K562 treated with DMSO at 1 percent for 12 hours (cell line): ENCODE measurements around the gene EMC9. TPM values are rescaled to one million over a fixed set of nuclear protein-coding genes. Genes with fewer than 3 reads are reported as not detected.

Source experiments
- total RNA-seq: library from RNA; unstranded; fragments of 300-600 nt; gene quantifications from 2 replicates; pipeline ENCODE4 v1.2.3, GENCODE V29; 2022; ENCODE audit not compliant: insufficient read depth

The EMC9 gene, protein sequence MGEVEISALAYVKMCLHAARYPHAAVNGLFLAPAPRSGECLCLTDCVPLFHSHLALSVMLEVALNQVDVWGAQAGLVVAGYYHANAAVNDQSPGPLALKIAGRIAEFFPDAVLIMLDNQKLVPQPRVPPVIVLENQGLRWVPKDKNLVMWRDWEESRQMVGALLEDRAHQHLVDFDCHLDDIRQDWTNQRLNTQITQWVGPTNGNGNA
- 41.4 and 46.4 TPM in 2 replicates for total RNA-seq

GRCh38 chr14:24141097-24141880 is at the start of gene EMC9:
TSS of gene EMC9 (minus strand) at chr14:24141591. CDS start at chr14:24141304, 287 bp downstream.

GRCh38 chr14:24188251-24189058 is 47.1 kb upstream of the EMC9 start, which contains the start of gene IPO4:
TSS of gene IPO4 (minus strand) at chr14:24188816. CDS start at chr14:24188787, 29 bp downstream.

DNA sequence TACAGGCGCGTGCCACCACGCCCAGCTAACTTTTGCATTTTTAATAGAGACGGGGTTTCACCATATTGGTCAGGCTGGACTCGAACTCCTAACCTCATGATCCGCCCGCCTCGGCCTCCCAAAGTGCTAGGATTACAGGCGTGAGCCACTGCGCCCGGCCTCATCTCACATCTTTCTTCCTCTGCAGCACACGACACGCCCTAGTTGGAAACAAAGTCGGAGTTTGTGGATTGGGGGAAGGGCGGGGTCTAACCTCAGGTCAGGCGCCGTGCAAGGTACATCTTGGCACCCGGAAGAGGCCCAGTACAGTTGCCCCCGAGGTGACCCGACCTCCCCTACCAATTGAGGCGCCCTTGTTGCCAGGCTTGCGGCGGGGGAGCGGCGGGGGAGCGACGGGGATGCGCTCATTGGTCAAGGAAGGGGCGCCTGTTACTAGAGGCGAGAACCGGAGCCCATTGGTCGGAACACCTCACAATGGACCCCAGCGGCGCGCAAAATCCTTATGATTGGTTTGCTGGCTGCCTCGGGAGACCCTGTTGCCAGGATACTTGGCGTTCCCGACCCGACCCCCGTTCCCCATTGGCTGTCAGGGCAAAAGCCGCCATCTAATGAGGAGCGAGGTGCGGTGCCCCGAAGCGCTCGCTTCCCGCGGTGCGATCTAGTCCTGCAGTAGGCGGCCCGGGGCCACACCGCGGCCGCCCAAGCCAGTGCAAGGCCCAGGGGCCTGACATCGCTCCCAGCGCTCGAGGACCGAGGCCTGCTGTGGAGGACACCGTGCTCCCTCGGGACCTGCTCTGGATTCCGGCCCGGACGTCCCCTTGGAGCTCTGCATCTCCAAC is 30.2 kb upstream of the EMC9 start, which contains the start of gene REC8:
TSS of gene REC8 (plus strand) at position 659 of the 839 bp plus-strand sequence. CDS start 473 bp downstream, outside the sequence.

DNA sequence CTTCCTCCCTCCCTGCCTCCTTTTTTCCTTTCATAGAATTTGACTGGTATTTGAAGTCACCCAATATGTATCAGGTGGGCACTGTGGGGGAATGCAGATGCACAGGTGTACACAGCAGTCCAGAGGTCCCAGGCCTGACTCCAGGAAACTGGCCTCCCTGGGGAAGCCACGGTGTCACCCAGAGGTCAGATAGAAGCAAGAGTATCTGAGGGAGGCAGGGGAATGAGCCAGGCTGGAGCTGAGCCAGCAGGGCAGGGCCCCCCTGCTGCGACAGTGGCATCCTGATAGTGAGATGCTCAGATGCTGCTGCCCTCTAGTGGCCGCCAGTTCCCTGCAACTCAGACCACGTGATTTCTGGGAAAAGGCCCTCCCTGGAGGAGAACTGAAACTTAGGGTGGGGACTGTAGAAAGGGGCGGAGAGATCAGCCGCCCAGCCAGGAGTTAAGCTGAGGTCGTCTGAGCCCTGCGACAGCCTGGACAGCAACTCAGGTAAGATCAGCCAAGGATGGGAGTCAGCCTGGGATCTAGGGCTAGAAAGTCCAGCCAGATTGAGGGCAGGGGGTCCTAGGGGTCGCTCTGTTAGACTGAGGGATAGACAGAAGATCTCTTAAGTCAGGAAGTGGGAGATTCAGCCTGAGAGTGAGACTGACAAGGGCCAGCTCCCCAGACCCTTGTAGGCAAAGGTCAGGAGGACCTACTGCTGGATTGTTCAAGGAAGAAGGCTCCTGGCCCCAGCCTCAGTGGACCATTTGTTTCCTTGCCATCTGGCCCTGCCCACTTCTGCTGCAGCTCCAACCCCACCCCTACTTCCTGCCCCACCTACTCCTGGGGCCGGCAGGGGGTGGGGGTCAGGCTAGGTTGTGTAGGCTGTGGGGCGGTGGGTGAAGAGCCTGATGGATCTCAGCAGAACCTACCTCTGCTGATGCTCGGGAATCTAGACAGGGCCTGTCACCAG is 19.7 kb upstream of the EMC9 start, which contains the start of gene IRF9:
TSS of gene IRF9 (plus strand) at position 416 of the 955 bp plus-strand sequence. CDS start 880 bp downstream, outside the sequence.

DNA sequence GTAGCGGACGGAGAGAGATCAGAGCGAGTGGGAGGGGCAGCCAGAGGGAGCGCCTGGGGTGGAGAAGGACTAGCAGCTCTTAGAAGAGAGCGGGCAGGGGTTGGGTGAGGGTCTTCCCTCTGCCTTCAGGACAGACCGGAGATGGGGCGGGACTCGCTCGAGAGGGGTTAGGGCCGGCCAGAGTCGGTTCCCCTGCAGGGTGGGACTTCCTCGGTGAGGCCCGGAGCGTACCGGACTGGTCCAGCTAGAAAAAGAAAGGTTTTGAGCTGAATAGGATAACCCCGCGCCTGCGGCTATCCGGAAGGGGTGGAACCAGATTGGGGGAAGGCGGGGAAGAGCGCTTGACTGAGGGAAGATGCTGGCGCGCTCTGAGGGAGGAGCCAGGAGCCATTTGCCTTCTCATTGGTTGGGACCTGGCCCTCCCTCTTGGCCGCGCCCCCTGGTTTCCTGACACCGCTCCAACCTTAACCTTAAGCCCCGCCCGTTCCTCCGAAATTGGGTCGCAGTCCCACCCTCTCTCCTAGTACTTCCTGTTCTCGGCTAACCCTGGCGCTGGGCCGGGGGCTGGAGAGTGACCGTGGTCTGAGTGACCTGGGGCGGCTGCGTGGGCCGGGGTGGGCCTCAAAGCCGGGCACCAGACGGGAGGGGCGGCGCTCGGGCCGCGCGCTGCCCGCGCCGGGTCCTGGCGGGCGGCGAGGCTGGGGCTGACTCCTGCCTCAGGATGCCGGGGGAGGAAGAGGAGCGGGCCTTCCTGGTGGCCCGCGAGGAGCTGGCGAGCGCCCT is 5.8 kb upstream of the EMC9 start, which contains the start of gene RNF31:
TSS of gene RNF31 (plus strand) at position 521 of the 783 bp plus-strand sequence. CDS start at position 722, 201 bp downstream.

GRCh38 chr14:24146453-24146977 is 5.1 kb upstream of the EMC9 start, which contains the start of gene PSME2:
TSS of gene PSME2 (minus strand) at chr14:24146610. CDS start at chr14:24146581, 29 bp downstream.

GRCh38 chr14:24135834-24136683 is 5.3 kb downstream of the EMC9 start, which contains the start of gene PSME1:
TSS of gene PSME1 (plus strand) at chr14:24136194. CDS start at chr14:24136263, 69 bp downstream.

GRCh38 chr14:24130380-24130716 is 11.0 kb downstream of the EMC9 start, which contains the start of gene FITM1:
TSS of gene FITM1 (plus strand) at chr14:24130659. CDS start at chr14:24131564, 905 bp downstream.

DNA sequence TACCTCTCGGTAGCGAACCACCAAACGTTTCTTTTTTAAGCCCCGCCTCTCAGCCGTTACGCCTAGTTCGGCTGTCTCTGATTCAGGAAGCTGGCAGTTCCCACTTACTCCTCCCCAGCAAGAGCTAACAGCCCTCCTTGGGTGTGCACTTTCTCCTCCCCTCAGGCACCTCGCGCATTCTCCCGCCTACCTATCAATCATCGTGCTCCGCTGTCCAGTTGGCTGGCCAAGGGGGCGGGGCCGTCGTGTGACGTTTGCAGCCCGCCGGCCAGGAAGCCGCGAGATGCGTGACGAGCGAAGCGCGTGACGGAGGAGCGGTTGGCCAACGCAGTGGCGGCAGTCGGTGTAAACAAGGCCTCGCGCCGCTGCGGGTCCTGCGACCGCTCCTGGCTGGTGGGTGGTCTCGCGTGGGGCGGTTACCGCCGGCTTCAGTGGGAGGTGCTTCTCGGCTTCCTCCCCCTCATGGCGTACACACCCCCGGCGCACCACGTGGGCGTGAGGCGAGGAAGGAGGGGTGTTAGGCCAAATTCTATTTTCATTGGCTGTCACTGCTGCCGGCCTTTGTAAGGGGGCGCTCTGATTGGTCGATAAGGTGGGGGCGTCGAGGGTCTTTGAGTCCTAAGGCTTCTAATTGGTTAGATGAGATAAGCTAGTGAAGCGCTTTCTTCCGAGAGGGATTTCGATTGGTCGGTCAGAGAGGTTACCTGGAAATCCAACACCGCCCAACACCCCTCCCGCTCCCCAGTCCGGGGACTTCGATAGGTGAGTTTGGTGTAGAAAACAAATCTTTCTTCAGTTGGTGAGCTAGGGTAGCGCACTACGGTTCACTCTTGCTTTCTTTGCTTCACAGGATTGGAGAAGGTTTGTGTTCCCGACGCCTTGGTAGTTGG is 26.6 kb downstream of the EMC9 start, which contains the start of the genes DCAF11 and NRL:
TSS of gene DCAF11 (plus strand) at position 246 of the 890 bp plus-strand sequence. CDS start 818 bp downstream, outside the sequence.
TSS of gene NRL (minus strand) at position 418 of the 890 bp plus-strand sequence. CDS start 32,101 bp downstream, outside the sequence.

GRCh38 chr14:24093901-24094840 is 47.2 kb downstream of the EMC9 start, which contains the start of gene PCK2:
TSS of gene PCK2 (plus strand) at chr14:24094311. CDS start at chr14:24094406, 95 bp downstream.

Other genes with a start within 250 kb of the EMC9 start
- gene DHRS4, start 187.8 kb downstream of the EMC9 start, total RNA-seq: 36.4 and 41.1 TPM in 2 replicates
- 17.5 and 22.7 TPM in 2 replicates for gene DHRS4L2, start 152.7 kb downstream of the EMC9 start, total RNA-seq
- 0.28 and 0.36 TPM in 2 replicates for gene CARMIL3, start 89.6 kb downstream of the EMC9 start, total RNA-seq
- not detected in 2 replicates for gene CPNE6, start 70.0 kb downstream of the EMC9 start, total RNA-seq
- 81.1 and 86.3 TPM in 2 replicates for gene PCK2, start 47.3 kb downstream of the EMC9 start, total RNA-seq
- 24.1 and 44.4 TPM in 2 replicates for gene DCAF11, start 26.8 kb downstream of the EMC9 start, total RNA-seq
- gene NRL, start 26.6 kb downstream of the EMC9 start, total RNA-seq: 1.7 and 2.1 TPM in 2 replicates
- not detected in 2 replicates for gene FITM1, start 10.9 kb downstream of the EMC9 start, total RNA-seq
- gene PSME1, start 5.4 kb downstream of the EMC9 start, total RNA-seq: 173 and 189 TPM in 2 replicates
- 145 and 149 TPM in 2 replicates for gene PSME2, start 5.0 kb upstream of the EMC9 start, total RNA-seq
- gene RNF31, start 5.9 kb upstream of the EMC9 start, total RNA-seq: 31.0 and 40.2 TPM in 2 replicates
- 12.0 and 15.5 TPM in 2 replicates for gene IRF9, start 19.7 kb upstream of the EMC9 start, total RNA-seq
- gene REC8, start 30.5 kb upstream of the EMC9 start, total RNA-seq: 0.75 and 2.7 TPM in 2 replicates
- gene IPO4, start 47.2 kb upstream of the EMC9 start, total RNA-seq: 12.2 and 13.1 TPM in 2 replicates
- 14.9 and 25.9 TPM in 2 replicates for gene TM9SF1, start 53.9 kb upstream of the EMC9 start, total RNA-seq
- gene TSSK4, start 64.1 kb upstream of the EMC9 start, total RNA-seq: 0.67 TPM in 1 of 2 replicates, not detected in the other
- 56.6 and 66.5 TPM in 2 replicates for gene CHMP4A, start 71.9 kb upstream of the EMC9 start, total RNA-seq
- 3.7 and 15.6 TPM in 2 replicates for gene MDP1, start 74.5 kb upstream of the EMC9 start, total RNA-seq
- 134 and 179 TPM in 2 replicates for gene NEDD8, start 90.8 kb upstream of the EMC9 start, total RNA-seq
- 47.9 and 58.1 TPM in 2 replicates for gene GMPR2, start 91.3 kb upstream of the EMC9 start, total RNA-seq
- gene TINF2, start 101.0 kb upstream of the EMC9 start, total RNA-seq: 17.2 and 19.4 TPM in 2 replicates
- 0.58 TPM in 1 of 2 replicates, not detected in the other for gene TGM1, start 121.6 kb upstream of the EMC9 start, total RNA-seq
- 17.9 and 19.6 TPM in 2 replicates for gene RABGGTA, start 130.0 kb upstream of the EMC9 start, total RNA-seq
- 37.2 and 42.4 TPM in 2 replicates for gene DHRS1, start 158.2 kb upstream of the EMC9 start, total RNA-seq
- 3.9 and 10.9 TPM in 2 replicates for gene NOP9, start 158.3 kb upstream of the EMC9 start, total RNA-seq
- not detected in 2 replicates for gene CIDEB, start 166.4 kb upstream of the EMC9 start, total RNA-seq
- gene LTB4R2, start 168.5 kb upstream of the EMC9 start, total RNA-seq: 2.5 and 11.2 TPM in 2 replicates
- gene LTB4R, start 169.9 kb upstream of the EMC9 start, total RNA-seq: 4.1 and 6.5 TPM in 2 replicates
- gene ADCY4, start 193.5 kb upstream of the EMC9 start, total RNA-seq: not detected in 2 replicates
- 0.67 TPM in 1 of 2 replicates, not detected in the other for gene RIPK3, start 198.4 kb upstream of the EMC9 start, total RNA-seq
- 1.1 and 1.3 TPM in 2 replicates for gene NFATC4, start 226.6 kb upstream of the EMC9 start, total RNA-seq